Retinal pigment epithelial cell (primary cell): ENCODE results near the gene VWC2L.

Experiments
- DNase-seq: peaks from one replicate; pipeline ENCODE4 v3.0.0-alpha.2; 2010; ENCODE audit warnings: low read depth
- H3K4me3 ChIP-seq: 2 replicates; pipeline ENCODE4 v1.5.1; 2011; ENCODE audit warnings: mild to moderate bottlenecking, low read length, control low read depth, moderate library complexity
- CTCF ChIP-seq: conservative IDR thresholded peaks from 2 replicates; pipeline ENCODE4 v1.5.1; 2011; ENCODE audit warnings: low read depth, low read length, control low read depth, inconsistent platforms

The VWC2L gene

GRCh38 chr2:214451516-214452275, 40.8 kb downstream of the VWC2L start:
- no peak for TF ChIP-seq CTCF
- H3K4me3 ChIP-seq = no peak overlapping the region
- DNase-seq = no peak

GRCh38 chr2:214465363-214466146, 54.7 kb downstream of the VWC2L start:
- no peak for TF ChIP-seq CTCF
- H3K4me3 ChIP-seq = no peak overlapping the region
- no peak for DNase-seq

- no peak for TF ChIP-seq CTCF
- no peak for DNase-seq
- no peak overlapping the region for H3K4me3 ChIP-seq
These were observed 58.9 kb downstream of the VWC2L start for GRCh38 chr2:214469728-214470127.

DNA sequence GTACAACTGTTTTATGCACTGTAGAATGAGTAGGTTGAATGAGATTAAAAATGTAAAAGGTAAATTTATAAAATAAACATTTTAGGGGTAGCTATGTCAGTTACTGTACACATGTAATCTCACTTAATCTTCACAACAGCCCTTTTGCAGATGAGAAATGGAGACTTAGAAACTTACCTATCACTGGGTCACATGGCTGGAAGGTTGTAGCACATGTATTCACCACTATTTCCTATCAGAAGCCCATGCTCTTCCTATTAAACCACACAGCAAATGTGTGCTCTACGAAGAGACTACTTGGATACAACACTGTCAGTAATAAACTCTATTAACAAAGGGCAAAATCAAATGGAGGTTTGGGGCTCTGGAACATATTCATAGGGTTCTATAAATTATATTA, 60.5 kb downstream of the VWC2L start:
- no peak overlapping the region for H3K4me3 ChIP-seq
- DNase-seq = no peak
- no peak for TF ChIP-seq CTCF

GRCh38 chr2:214471990-214472389, 61.1 kb downstream of the VWC2L start:
- no peak for DNase-seq
- no peak for TF ChIP-seq CTCF

DNA sequence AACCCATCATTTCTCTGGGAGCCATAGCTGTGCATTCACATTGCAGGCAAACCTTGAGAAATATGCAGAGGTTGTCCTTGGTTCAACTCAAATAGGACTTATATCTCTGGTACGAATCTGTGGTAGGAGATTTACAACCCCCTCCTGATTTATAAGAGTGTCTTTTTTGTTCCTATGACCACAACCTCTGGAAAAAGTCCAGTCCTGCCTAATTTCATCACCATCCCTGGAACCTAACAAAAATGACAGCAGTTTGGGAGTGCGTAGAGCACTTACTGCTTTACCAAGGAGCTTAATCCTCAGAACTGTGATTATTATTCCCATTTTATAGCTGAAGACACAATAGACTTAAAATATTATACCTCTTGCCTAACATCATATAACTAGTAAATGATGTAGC, 66.5 kb downstream of the VWC2L start:
- TF ChIP-seq CTCF = no peak
- DNase-seq = no peak
- no peak overlapping the region for H3K4me3 ChIP-seq

More at GRCh38 chr2:214471990-214472389, 61.1 kb downstream of the VWC2L start:
- no peak overlapping the region for H3K4me3 ChIP-seq
